HCEC 1CT (cell line): ENCODE data around the gene ENTR1.

Experiments used
- DNase-seq: peaks from one replicate; pipeline ENCODE4 v3.0.0-alpha.2; 2017

Gene ENTR1

GRCh38 chr9:136395345-136396218 is 14.8 kb downstream of the ENTR1 start:
- no peak for DNase-seq

- DNase-seq = no peak
These were observed 15.4 kb downstream of the ENTR1 start for GRCh38 chr9:136395020-136395340.

GRCh38 chr9:136394312-136395019 is 15.9 kb downstream of the ENTR1 start:
- no peak for DNase-seq

GRCh38 chr9:136393531-136393930 is 16.9 kb downstream of the ENTR1 start:
- no peak for DNase-seq

- no peak for DNase-seq
These were observed 17.6 kb downstream of the ENTR1 start for GRCh38 chr9:136392538-136393449.

GRCh38 chr9:136391737-136392537 is 18.5 kb downstream of the ENTR1 start:
- DNase-seq = no peak

- DNase-seq = no peak
These were observed 21.0 kb downstream of the ENTR1 start for GRCh38 chr9:136389396-136389795.

GRCh38 chr9:136387217-136387616 is 23.2 kb downstream of the ENTR1 start:
- DNase-seq = no peak

GRCh38 chr9:136386018-136386417 is 24.4 kb downstream of the ENTR1 start:
- DNase-seq = no peak

GRCh38 chr9:136385015-136385414 is 25.4 kb downstream of the ENTR1 start:
- no peak for DNase-seq

GRCh38 chr9:136383436-136383835 is 27.0 kb downstream of the ENTR1 start:
- DNase-seq = no peak

- DNase-seq = no peak
These were observed 28.4 kb downstream of the ENTR1 start for GRCh38 chr9:136381966-136382513.

- no peak for DNase-seq
These were observed 29.1 kb downstream of the ENTR1 start for GRCh38 chr9:136381311-136381710.

GRCh38 chr9:136380381-136380780 is 30.0 kb downstream of the ENTR1 start:
- no peak for DNase-seq

GRCh38 chr9:136379891-136380290 is 30.5 kb downstream of the ENTR1 start:
- DNase-seq = no peak

- no peak for DNase-seq
These were observed 31.0 kb downstream of the ENTR1 start for GRCh38 chr9:136379401-136379800.

- no peak for DNase-seq
These were observed 31.5 kb downstream of the ENTR1 start for GRCh38 chr9:136379003-136379287.

GRCh38 chr9:136378170-136379002 is 32.0 kb downstream of the ENTR1 start:
- no peak for DNase-seq

- no peak for DNase-seq
These were observed 32.9 kb downstream of the ENTR1 start for GRCh38 chr9:136377341-136378169.

GRCh38 chr9:136376457-136376856 is 34.0 kb downstream of the ENTR1 start:
- DNase-seq = no peak
